ENCODE results near the gene ANKRD33B. TPM values are rescaled to one million over a fixed set of nuclear protein-coding genes. Genes with fewer than 3 reads are reported as not detected.
"Not testable (repeated sequence)": the region's sequence is repeated elsewhere in the genome, so short reads cannot be mapped to it uniquely, and the experiment has no call there.

Gene ANKRD33B
- total RNA-seq, 3 donors from 2014 or later (not counting 1 experiment from before 2014, with no cell fraction given): 2.4 to 4.3 (median 3.9) TPM

GRCh38 chr5:10662661-10663488, 99.0 kb downstream of the ANKRD33B start:
- H3K36me3 ChIP-seq (ENCODE audit: control insufficient read depth, insufficient read depth, low read length): no peaks in the 10 kb centered on the region
- H3K36me3 Mint-ChIP-seq: no peaks in the 10 kb centered on the region

GRCh38 chr5:10663489-10664179, 99.8 kb downstream of the ANKRD33B start:
- 87% methylated on average over 12 of the region's 13 CpGs for whole genome bisulfite sequencing (ENCODE audit: insufficient coverage)
- H3K4me3 Mint-ChIP-seq: no peak overlapping the region
- Histone ChIP-seq H3K4me1 (ENCODE audit: control insufficient read depth, insufficient read depth, low read length) (no peaks in the 10 kb centered on the region), H3K27ac (ENCODE audit: low read length) (no peak overlapping the region), H3K4me3 (ENCODE audit: low read length) (no peak overlapping the region), H3K9me3 (ENCODE audit: control insufficient read depth, insufficient read depth, low read length) (no peaks in the 10 kb centered on the region), H3K36me3 (ENCODE audit: control insufficient read depth, insufficient read depth, low read length) (no peaks in the 10 kb centered on the region), H3K27me3 (ENCODE audit: control insufficient read depth, insufficient read depth, low read length) (no peaks in the 10 kb centered on the region)
- H3K9me3 Mint-ChIP-seq: no peaks in the 10 kb centered on the region
- no peaks in the 10 kb centered on the region for H3K27me3 Mint-ChIP-seq (ENCODE audit: low read depth in 2 of 2)
- no peaks in the 10 kb centered on the region for H3K4me1 Mint-ChIP-seq
- TF ChIP-seq CTCF (IDR thresholded peaks at IDR 0.05): no peak
- intact Hi-C loops (cut with micrococcal nuclease): no loop called here
- ATAC-seq (no peak), DNase-seq (no peak)
- H3K36me3 Mint-ChIP-seq: no peaks in the 10 kb centered on the region
- H3K27ac Mint-ChIP-seq: no peak overlapping the region

More at GRCh38 chr5:10662661-10663488, 99.0 kb downstream of the ANKRD33B start:
- Histone ChIP-seq H3K9me3 (ENCODE audit: control insufficient read depth, insufficient read depth, low read length) (no peaks in the 10 kb centered on the region), H3K27me3 (ENCODE audit: control insufficient read depth, insufficient read depth, low read length) (no peaks in the 10 kb centered on the region), H3K4me3 (ENCODE audit: low read length) (no peak overlapping the region), H3K27ac (ENCODE audit: low read length) (no peak overlapping the region), H3K4me1 (ENCODE audit: control insufficient read depth, insufficient read depth, low read length) (no peaks in the 10 kb centered on the region)
- Mint-ChIP-seq H3K4me3 (no peak overlapping the region), H3K27ac (no peak overlapping the region), H3K9me3 (no peaks in the 10 kb centered on the region), H3K27me3 (ENCODE audit: low read depth in 2 of 2) (no peaks in the 10 kb centered on the region), H3K4me1 (no peaks in the 10 kb centered on the region)
- ATAC-seq: no peak
- WGBS (ENCODE audit: insufficient coverage): 87% methylated on average over 10 of the region's 10 CpGs
- TF ChIP-seq CTCF (IDR thresholded peaks at IDR 0.05): no peak
- DNase-seq: no peak
- intact Hi-C loops (cut with micrococcal nuclease): no loop called here

- H3K36me3 ChIP-seq (ENCODE audit: control insufficient read depth, insufficient read depth, low read length); H3K27ac ChIP-seq (ENCODE audit: low read length); H3K9me3 Mint-ChIP-seq; ATAC-seq; H3K4me3 Mint-ChIP-seq; H3K9me3 ChIP-seq (ENCODE audit: control insufficient read depth, insufficient read depth, low read length); DNase-seq; intact Hi-C loops (cut with micrococcal nuclease); H3K36me3 Mint-ChIP-seq; H3K4me1 ChIP-seq (ENCODE audit: control insufficient read depth, insufficient read depth, low read length); H3K4me3 ChIP-seq (ENCODE audit: low read length); H3K4me1 Mint-ChIP-seq; H3K27me3 Mint-ChIP-seq (ENCODE audit: low read depth in 2 of 2); H3K27ac Mint-ChIP-seq; H3K27me3 ChIP-seq (ENCODE audit: control insufficient read depth, insufficient read depth, low read length): not testable (repeated sequence)
- WGBS (ENCODE audit: insufficient coverage): 92% methylated on average over 6 of the region's 6 CpGs
Measured at GRCh38 chr5:10664180-10664769, 100.4 kb downstream of the ANKRD33B start.

- H3K4me3 Mint-ChIP-seq: no peak overlapping the region
- ATAC-seq: no peak
- Histone ChIP-seq H3K9me3 (ENCODE audit: control insufficient read depth, insufficient read depth, low read length) (no peaks in the 10 kb centered on the region), H3K27me3 (ENCODE audit: control insufficient read depth, insufficient read depth, low read length) (no peaks in the 10 kb centered on the region), H3K27ac (ENCODE audit: low read length) (no peak overlapping the region), H3K4me3 (ENCODE audit: low read length) (no peak overlapping the region), H3K36me3 (ENCODE audit: control insufficient read depth, insufficient read depth, low read length) (no peaks in the 10 kb centered on the region), H3K4me1 (ENCODE audit: control insufficient read depth, insufficient read depth, low read length) (no peaks in the 10 kb centered on the region)
- TF ChIP-seq CTCF (IDR thresholded peaks at IDR 0.05): no peak
- no peaks in the 10 kb centered on the region for H3K36me3 Mint-ChIP-seq
- WGBS (ENCODE audit: insufficient coverage): 94% methylated on average over 9 of the region's 9 CpGs
- peaks cover 2% of the 10 kb centered on the region in 2 donors for H3K4me1 Mint-ChIP-seq
- no peak overlapping the region for H3K27ac Mint-ChIP-seq
- H3K9me3 Mint-ChIP-seq: no peaks in the 10 kb centered on the region
- H3K27me3 Mint-ChIP-seq (ENCODE audit: low read depth in 2 of 2): no peaks in the 10 kb centered on the region
- no peak for DNase-seq
- intact Hi-C loops (cut with micrococcal nuclease): no loop called here
Measured at GRCh38 chr5:10665799-10666198, 101.9 kb downstream of the ANKRD33B start.
